Testis (tissue), 3 donors: ENCODE results near the gene IGFBP5. TPM values are rescaled to one million over a fixed set of nuclear protein-coding genes. Genes with fewer than 3 reads are reported as not detected.

ENCODE experiments used
- DNase-seq: peaks from one replicate; pipeline ENCODE4 v3.0.0-alpha.2; 2019
- H3K27ac ChIP-seq, 2 donors: fragments of 200-600 bp; sonication (generic); one replicate each; pipeline ENCODE4 v1.5.1; 2019
- H3K27me3 ChIP-seq: fragments of 200-600 bp; sonication (generic); one replicate; pipeline ENCODE4 v1.5.1; 2019
- H3K36me3 ChIP-seq: fragments of 200-600 bp; sonication (generic); one replicate; pipeline ENCODE4 v1.5.1; 2017; ENCODE audit warnings: low read depth; ENCODE audit errors: missing control alignments
- H3K4me1 ChIP-seq: fragments of 200-600 bp; sonication (generic); one replicate; pipeline ENCODE4 v1.5.1; 2019
- H3K4me3 ChIP-seq, 2 donors: fragments of 200-600 bp; sonication (generic); one replicate each; pipeline ENCODE4 v1.5.1; 2017 to 2019
- H3K9me3 ChIP-seq: fragments of 200-600 bp; sonication (generic); one replicate; pipeline ENCODE4 v1.5.1; 2017
- POLR2A ChIP-seq: fragments of 450-650 bp; IDR thresholded peaks from one replicate; pipeline ENCODE4 v1.6.1; 2017; ENCODE audit warnings: antibody characterized with exemption, mild to moderate bottlenecking, moderate library complexity
- WGBS, 2 donors: methylation state at CpG; one replicate each; pipeline ENCODE4 v1.1.5; 2018; 5-methylcytosine and 5-hydroxymethylcytosine counted together
- intact Hi-C: fragments of 100-400 bp; cut with DNase I; formaldehyde crosslinking; loops from one replicate; pipeline ENCODE4 v1.15.1; 2023; ENCODE audit warnings: low total_unique reads
- polyA plus RNA-seq: library from polyadenylated mRNA; stranded (reverse); fragments of 350-450 nt; fragmentation: Illumina TruSeq; extraction: RNeasy Lipid Tissue Mini Kit (QIAGEN cat#74804); gene quantifications from one replicate; pipeline ENCODE4 v1.2.3, GENCODE V29; 2014; ENCODE audit warnings: low read depth, low replicate concordance; ENCODE audit not compliant: insufficient read depth
- total RNA-seq, 2 donors: library from RNA; depleted of rRNA; stranded (reverse); fragments of >200 nt; gene quantifications; one replicate each; pipeline ENCODE4 v1.2.3, GENCODE V29; 2016
- TF ChIP-seq, protein P1 (sequence below), 3 experiments: fragments of 450-650 bp in 2 of 3; fragments of 200-600 bp in 1 of 3; sonication (generic) in 1 of 3; IDR thresholded peaks; one replicate each; pipeline ENCODE4 v1.5.1; 2016 to 2019; ENCODE audit warnings: antibody characterized with exemption in 3 of 3, mild to moderate bottlenecking in 2 of 3, moderate library complexity in 1 of 3

IGFBP5 gene
- total and polyA plus RNA-seq, 3 donors from 2014 or later: 169 to 308 (median 228) TPM

DNA sequence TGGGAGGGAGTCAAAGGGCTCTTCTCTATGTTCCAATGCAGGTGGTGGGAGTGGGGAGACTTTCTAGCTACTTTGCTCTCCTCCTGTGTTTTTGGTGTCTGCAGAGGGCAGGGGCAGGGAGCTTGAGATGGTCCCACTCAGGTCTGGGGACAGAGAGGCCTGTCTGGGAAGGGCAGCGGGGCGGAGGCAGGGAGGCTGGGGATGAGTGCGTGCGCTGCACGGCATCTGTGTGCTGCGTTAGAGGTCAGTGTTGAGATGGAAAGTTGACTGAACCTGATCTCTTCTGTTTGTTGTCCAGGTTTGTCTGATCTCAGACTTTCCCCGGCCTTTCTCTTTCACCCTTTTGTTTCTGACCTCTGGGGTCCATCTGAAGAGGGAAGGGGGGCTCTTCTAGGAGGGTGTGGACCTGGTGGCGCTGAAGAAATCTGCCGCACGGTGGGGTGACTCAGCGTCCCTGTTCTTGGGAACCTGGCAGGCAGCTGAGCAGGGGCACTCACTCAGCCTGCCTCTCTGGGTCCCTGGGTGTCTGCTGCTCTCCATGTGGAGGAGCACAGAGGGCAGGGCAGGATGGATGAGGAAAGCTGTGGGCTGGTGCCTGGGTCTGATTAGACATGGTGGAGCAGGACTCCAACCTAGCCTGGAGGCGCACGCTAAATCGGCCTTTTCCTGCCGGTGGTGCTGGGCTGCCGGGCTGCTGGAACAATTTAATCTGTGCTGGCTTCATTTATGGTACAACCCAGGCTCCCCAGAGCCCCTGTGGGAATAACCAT, 38.1 kb downstream of the IGFBP5 start:
- Histone ChIP-seq H3K36me3 (no peaks in the 10 kb centered on the region), H3K27ac (no peak overlapping the region), H3K27me3 (no peaks in the 10 kb centered on the region), H3K9me3 (no peaks in the 10 kb centered on the region), H3K4me3 (no peak overlapping the region), H3K4me1 (no peaks in the 10 kb centered on the region)
- TF ChIP-seq, protein P1, sequence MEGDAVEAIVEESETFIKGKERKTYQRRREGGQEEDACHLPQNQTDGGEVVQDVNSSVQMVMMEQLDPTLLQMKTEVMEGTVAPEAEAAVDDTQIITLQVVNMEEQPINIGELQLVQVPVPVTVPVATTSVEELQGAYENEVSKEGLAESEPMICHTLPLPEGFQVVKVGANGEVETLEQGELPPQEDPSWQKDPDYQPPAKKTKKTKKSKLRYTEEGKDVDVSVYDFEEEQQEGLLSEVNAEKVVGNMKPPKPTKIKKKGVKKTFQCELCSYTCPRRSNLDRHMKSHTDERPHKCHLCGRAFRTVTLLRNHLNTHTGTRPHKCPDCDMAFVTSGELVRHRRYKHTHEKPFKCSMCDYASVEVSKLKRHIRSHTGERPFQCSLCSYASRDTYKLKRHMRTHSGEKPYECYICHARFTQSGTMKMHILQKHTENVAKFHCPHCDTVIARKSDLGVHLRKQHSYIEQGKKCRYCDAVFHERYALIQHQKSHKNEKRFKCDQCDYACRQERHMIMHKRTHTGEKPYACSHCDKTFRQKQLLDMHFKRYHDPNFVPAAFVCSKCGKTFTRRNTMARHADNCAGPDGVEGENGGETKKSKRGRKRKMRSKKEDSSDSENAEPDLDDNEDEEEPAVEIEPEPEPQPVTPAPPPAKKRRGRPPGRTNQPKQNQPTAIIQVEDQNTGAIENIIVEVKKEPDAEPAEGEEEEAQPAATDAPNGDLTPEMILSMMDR (IDR thresholded peaks at IDR 0.05): no peak
- no peak for TF ChIP-seq POLR2A
- intact Hi-C loops: no loop called here
- no peak for DNase-seq
- WGBS, 2 donors: 78 to 83% methylated on average over 16 of the region's 16 CpGs

DNA sequence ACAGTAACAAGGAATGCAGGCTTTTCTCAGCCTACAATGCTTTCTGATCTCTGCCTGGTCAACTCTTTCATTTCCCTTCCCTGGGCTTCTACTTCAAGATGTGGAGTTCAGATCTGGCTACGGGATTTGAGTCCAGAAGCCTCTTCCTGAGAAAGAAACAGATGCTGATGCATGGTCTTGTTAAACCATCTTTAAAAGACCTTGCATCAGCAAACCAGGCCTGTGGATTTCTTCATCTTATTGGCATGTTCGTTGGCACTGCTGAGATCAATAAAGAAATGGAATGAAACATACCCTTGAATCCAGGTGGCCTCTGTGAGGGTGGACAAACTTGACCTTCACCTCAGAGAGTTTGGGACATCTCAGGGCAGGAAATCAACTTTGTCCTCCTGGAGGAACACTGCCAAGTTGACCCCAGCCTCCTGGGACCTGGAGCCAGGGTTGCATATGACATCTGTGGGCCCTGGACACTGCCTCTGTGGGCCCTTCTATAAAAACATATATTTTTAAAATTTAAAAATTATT, 40.8 kb downstream of the IGFBP5 start:
- intact Hi-C loops: no loop called here
- H3K27ac ChIP-seq: no peak overlapping the region

DNA sequence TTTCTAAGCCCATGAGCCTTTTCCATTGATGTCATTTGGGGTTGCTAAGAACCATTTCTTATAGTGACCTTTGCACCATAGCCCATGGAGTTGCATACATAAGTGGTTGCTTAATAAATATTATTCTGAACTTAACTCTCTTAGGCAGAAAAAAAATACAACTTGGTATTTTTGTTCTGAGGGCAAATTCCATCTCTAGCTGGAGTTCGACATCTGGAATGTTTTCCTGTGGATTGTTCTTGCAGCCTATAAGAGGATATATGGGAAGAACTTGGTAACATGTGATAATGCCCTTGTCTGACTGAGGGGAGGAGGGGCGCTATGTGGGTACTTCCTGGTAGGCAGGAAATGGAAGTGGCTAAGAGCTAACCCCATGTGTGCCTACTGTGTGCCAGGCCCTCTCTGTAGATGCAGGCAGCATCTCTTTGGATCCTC, 41.4 kb downstream of the IGFBP5 start:
- WGBS, 2 donors: 68 to 82% methylated on average over 2 of the region's 2 CpGs
- no peak overlapping the region for H3K4me3 ChIP-seq
- no peaks in the 10 kb centered on the region for H3K9me3 ChIP-seq
- TF ChIP-seq, protein P1 (IDR thresholded peaks at IDR 0.05): no peak
- no peak for TF ChIP-seq POLR2A
- H3K27ac ChIP-seq: no peak overlapping the region
- no peak for DNase-seq
- no peaks in the 10 kb centered on the region for H3K27me3 ChIP-seq
- intact Hi-C loops: no loop called here
- no peaks in the 10 kb centered on the region for H3K36me3 ChIP-seq
- peaks cover 17% of the 10 kb centered on the region for H3K4me1 ChIP-seq

More for the DNA sequence above, 40.8 kb downstream of the IGFBP5 start:
- Histone ChIP-seq H3K27me3 (no peaks in the 10 kb centered on the region), H3K4me1 (peaks cover 11% of the 10 kb centered on the region), H3K4me3 (no peak overlapping the region), H3K9me3 (no peaks in the 10 kb centered on the region), H3K36me3 (no peaks in the 10 kb centered on the region)
- 81 to 85% methylated on average over 2 of the region's 2 CpGs for WGBS, 2 donors
- DNase-seq: no peak
- TF ChIP-seq, protein P1 (IDR thresholded peaks at IDR 0.05): no peak
- no peak for TF ChIP-seq POLR2A

DNA sequence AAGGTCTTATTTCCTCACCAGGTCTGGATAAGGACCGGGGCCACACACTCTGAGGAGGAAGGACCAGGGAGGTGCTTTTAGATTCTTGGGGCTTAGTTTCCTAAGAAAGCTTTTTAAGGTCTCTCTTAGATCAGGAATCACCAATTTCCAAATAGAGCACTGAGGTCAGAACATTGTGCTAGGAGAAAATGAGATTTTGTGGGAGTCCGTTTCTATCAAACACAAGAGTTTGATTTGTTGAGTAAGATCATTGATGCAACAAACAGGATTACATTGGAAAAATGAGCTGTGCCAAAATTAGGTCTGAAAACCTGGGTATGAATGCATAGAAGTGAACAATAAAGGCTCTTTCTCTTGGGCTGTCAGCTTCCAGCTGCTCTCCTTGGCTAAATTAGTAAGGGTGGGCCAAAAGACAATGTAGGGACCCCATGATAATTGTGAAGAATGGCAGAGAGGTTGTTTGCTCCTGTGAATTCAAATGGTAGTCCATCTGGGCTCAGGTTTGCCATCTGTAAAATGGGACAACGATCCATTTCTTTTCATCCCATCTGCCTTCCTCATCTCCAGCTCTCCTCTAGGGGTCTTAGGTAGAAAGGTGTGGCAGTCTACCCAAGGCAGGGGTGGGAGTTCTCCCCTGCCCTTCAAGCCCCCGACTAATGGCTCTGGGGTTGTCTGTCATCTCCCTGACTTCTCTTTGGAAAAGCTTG, 42.1 kb downstream of the IGFBP5 start:
- intact Hi-C loops: no loop called here
- 85 to 89% methylated on average over 4 of the region's 4 CpGs for WGBS, 2 donors
- Histone ChIP-seq H3K4me3 (no peak overlapping the region), H3K27me3 (no peaks in the 10 kb centered on the region), H3K4me1 (peaks cover 20% of the 10 kb centered on the region), H3K36me3 (no peaks in the 10 kb centered on the region), H3K9me3 (no peaks in the 10 kb centered on the region), H3K27ac (no peak overlapping the region)
- no peak for TF ChIP-seq POLR2A
- TF ChIP-seq, protein P1 (IDR thresholded peaks at IDR 0.05): no peak
- no peak for DNase-seq
